Measurements from ENCODE around the gene EPN2.

EPN2 gene

GRCh38 chr17:19368229-19368628 is 131.1 kb downstream of the EPN2 start:
- Histone ChIP-seq H3K27ac (ENCODE audit: low read depth, low read length) (no peak overlapping the region), H3K4me1 (ENCODE audit: control insufficient read depth, insufficient read depth, low read length, unreplicated experiment) (peaks cover 13% of the 10 kb centered on the region), H3K36me3 (ENCODE audit: insufficient read depth, low read length) (no peaks in the 10 kb centered on the region), H3K4me3 (ENCODE audit: low read depth, low read length) (no peak overlapping the region), H2AFZ (ENCODE audit: low read length, unreplicated experiment) (no peak overlapping the region), H3K27me3 (ENCODE audit: insufficient read depth, low read length) (no peaks in the 10 kb centered on the region), H3K79me2 (ENCODE audit: control insufficient read depth, insufficient read depth, low read length, unreplicated experiment) (no peaks in the 10 kb centered on the region)

- Histone ChIP-seq H3K79me2 (ENCODE audit: control insufficient read depth, insufficient read depth, low read length, unreplicated experiment) (no peaks in the 10 kb centered on the region), H3K36me3 (ENCODE audit: insufficient read depth, low read length) (no peaks in the 10 kb centered on the region), H3K27ac (ENCODE audit: low read depth, low read length) (no peak overlapping the region), H2AFZ (ENCODE audit: low read length, unreplicated experiment) (no peak overlapping the region), H3K4me3 (ENCODE audit: low read depth, low read length) (no peak overlapping the region), H3K4me1 (ENCODE audit: control insufficient read depth, insufficient read depth, low read length, unreplicated experiment) (peaks cover 9% of the 10 kb centered on the region), H3K27me3 (ENCODE audit: insufficient read depth, low read length) (no peaks in the 10 kb centered on the region)
Observed at GRCh38 chr17:19369107-19369778, 132.1 kb downstream of the EPN2 start.

- Histone ChIP-seq H3K4me3 (ENCODE audit: low read depth, low read length) (no peak overlapping the region), H2AFZ (ENCODE audit: low read length, unreplicated experiment) (no peak overlapping the region), H3K79me2 (ENCODE audit: control insufficient read depth, insufficient read depth, low read length, unreplicated experiment) (no peaks in the 10 kb centered on the region), H3K27me3 (ENCODE audit: insufficient read depth, low read length) (no peaks in the 10 kb centered on the region), H3K36me3 (ENCODE audit: insufficient read depth, low read length) (no peaks in the 10 kb centered on the region), H3K27ac (ENCODE audit: low read depth, low read length) (no peak overlapping the region), H3K4me1 (ENCODE audit: control insufficient read depth, insufficient read depth, low read length, unreplicated experiment) (peaks cover 2% of the 10 kb centered on the region)
Observed at GRCh38 chr17:19369846-19370492, 132.8 kb downstream of the EPN2 start.

- no peak overlapping the region for H3K4me3 ChIP-seq (ENCODE audit: low read depth, low read length)
- H3K36me3 ChIP-seq (ENCODE audit: insufficient read depth, low read length) = no peaks in the 10 kb centered on the region
- no peaks in the 10 kb centered on the region for H3K27me3 ChIP-seq (ENCODE audit: insufficient read depth, low read length)
- H3K27ac ChIP-seq (ENCODE audit: low read depth, low read length) = no peak overlapping the region
- no peaks in the 10 kb centered on the region for H3K4me1 ChIP-seq (ENCODE audit: control insufficient read depth, insufficient read depth, low read length, unreplicated experiment)
- no peak overlapping the region for H2AFZ ChIP-seq (ENCODE audit: low read length, unreplicated experiment)
- peaks cover under 1% of the 10 kb centered on the region for H3K79me2 ChIP-seq (ENCODE audit: control insufficient read depth, insufficient read depth, low read length, unreplicated experiment)
Observed at GRCh38 chr17:19370493-19370960, 133.4 kb downstream of the EPN2 start.

- H3K4me1 ChIP-seq (ENCODE audit: control insufficient read depth, insufficient read depth, low read length, unreplicated experiment) = no peaks in the 10 kb centered on the region
- no peak overlapping the region for H2AFZ ChIP-seq (ENCODE audit: low read length, unreplicated experiment)
- H3K27me3 ChIP-seq (ENCODE audit: insufficient read depth, low read length) = no peaks in the 10 kb centered on the region
- H3K4me3 ChIP-seq (ENCODE audit: low read depth, low read length) = no peak overlapping the region
- H3K27ac ChIP-seq (ENCODE audit: low read depth, low read length) = no peak overlapping the region
- H3K79me2 ChIP-seq (ENCODE audit: control insufficient read depth, insufficient read depth, low read length, unreplicated experiment) = peaks cover 9% of the 10 kb centered on the region
- H3K36me3 ChIP-seq (ENCODE audit: insufficient read depth, low read length) = no peaks in the 10 kb centered on the region
Observed at GRCh38 chr17:19371259-19372010, 134.3 kb downstream of the EPN2 start.

- Histone ChIP-seq H3K36me3 (ENCODE audit: insufficient read depth, low read length) (no peaks in the 10 kb centered on the region), H3K4me1 (ENCODE audit: control insufficient read depth, insufficient read depth, low read length, unreplicated experiment) (no peaks in the 10 kb centered on the region), H3K79me2 (ENCODE audit: control insufficient read depth, insufficient read depth, low read length, unreplicated experiment) (peaks cover 9% of the 10 kb centered on the region)
Observed at GRCh38 chr17:19372011-19372370, 134.8 kb downstream of the EPN2 start.

GRCh38 chr17:19372439-19372838 is 135.3 kb downstream of the EPN2 start:
- no peaks in the 10 kb centered on the region for H3K27me3 ChIP-seq (ENCODE audit: insufficient read depth, low read length)
- H3K79me2 ChIP-seq (ENCODE audit: control insufficient read depth, insufficient read depth, low read length, unreplicated experiment) = peaks cover 9% of the 10 kb centered on the region
- H3K36me3 ChIP-seq (ENCODE audit: insufficient read depth, low read length) = no peaks in the 10 kb centered on the region
- no peak overlapping the region for H2AFZ ChIP-seq (ENCODE audit: low read length, unreplicated experiment)
- no peak overlapping the region for H3K4me3 ChIP-seq (ENCODE audit: low read depth, low read length)
- H3K4me1 ChIP-seq (ENCODE audit: control insufficient read depth, insufficient read depth, low read length, unreplicated experiment) = no peaks in the 10 kb centered on the region
- no peak overlapping the region for H3K27ac ChIP-seq (ENCODE audit: low read depth, low read length)

More at GRCh38 chr17:19372011-19372370, 134.8 kb downstream of the EPN2 start:
- H3K27ac ChIP-seq (ENCODE audit: low read depth, low read length) = no peak overlapping the region
- H3K27me3 ChIP-seq (ENCODE audit: insufficient read depth, low read length) = no peaks in the 10 kb centered on the region
- H3K4me3 ChIP-seq (ENCODE audit: low read depth, low read length) = no peak overlapping the region
- H2AFZ ChIP-seq (ENCODE audit: low read length, unreplicated experiment) = no peak overlapping the region

GRCh38 chr17:19372866-19373504 is 135.8 kb downstream of the EPN2 start:
- Histone ChIP-seq H2AFZ (ENCODE audit: low read length, unreplicated experiment) (no peak overlapping the region), H3K4me1 (ENCODE audit: control insufficient read depth, insufficient read depth, low read length, unreplicated experiment) (no peaks in the 10 kb centered on the region), H3K27me3 (ENCODE audit: insufficient read depth, low read length) (no peaks in the 10 kb centered on the region), H3K79me2 (ENCODE audit: control insufficient read depth, insufficient read depth, low read length, unreplicated experiment) (peaks cover 9% of the 10 kb centered on the region), H3K27ac (ENCODE audit: low read depth, low read length) (no peak overlapping the region), H3K36me3 (ENCODE audit: insufficient read depth, low read length) (no peaks in the 10 kb centered on the region), H3K4me3 (ENCODE audit: low read depth, low read length) (no peak overlapping the region)

GRCh38 chr17:19374136-19374535 is 137.0 kb downstream of the EPN2 start:
- H3K27ac ChIP-seq (ENCODE audit: low read depth, low read length) = no peak overlapping the region
- H3K4me1 ChIP-seq (ENCODE audit: control insufficient read depth, insufficient read depth, low read length, unreplicated experiment) = no peaks in the 10 kb centered on the region
- H3K79me2 ChIP-seq (ENCODE audit: control insufficient read depth, insufficient read depth, low read length, unreplicated experiment) = peaks cover 15% of the 10 kb centered on the region
- H3K27me3 ChIP-seq (ENCODE audit: insufficient read depth, low read length) = no peaks in the 10 kb centered on the region
- no peak overlapping the region for H3K4me3 ChIP-seq (ENCODE audit: low read depth, low read length)
- H2AFZ ChIP-seq (ENCODE audit: low read length, unreplicated experiment) = no peak overlapping the region
- H3K36me3 ChIP-seq (ENCODE audit: insufficient read depth, low read length) = no peaks in the 10 kb centered on the region

- H3K4me3 ChIP-seq (ENCODE audit: low read depth, low read length) = no peak overlapping the region
- peaks cover 11% of the 10 kb centered on the region for H3K4me1 ChIP-seq (ENCODE audit: control insufficient read depth, insufficient read depth, low read length, unreplicated experiment)
- peaks cover 14% of the 10 kb centered on the region; the same call in 1 of the 2 replicates for H3K36me3 ChIP-seq (ENCODE audit: insufficient read depth, low read length)
- no peak overlapping the region for H3K27ac ChIP-seq (ENCODE audit: low read depth, low read length)
- H3K79me2 ChIP-seq (ENCODE audit: control insufficient read depth, insufficient read depth, low read length, unreplicated experiment) = peaks cover 31% of the 10 kb centered on the region
- H2AFZ ChIP-seq (ENCODE audit: low read length, unreplicated experiment) = no peak overlapping the region
- no peaks in the 10 kb centered on the region for H3K27me3 ChIP-seq (ENCODE audit: insufficient read depth, low read length)
Observed at GRCh38 chr17:19375732-19376131, 138.6 kb downstream of the EPN2 start.

All from ACC112 (cell line).